HCT116 (cell line): ENCODE data around the gene RERG. TPM values are rescaled to one million over a fixed set of nuclear protein-coding genes. Genes with fewer than 3 reads are reported as not detected.

Experiments
- ATAC-seq: fragments of 200-7000 bp; cut with Tn5 transposase; 2 replicates; pipeline ENCODE4 v1.9.1; 2020; ENCODE audit warnings: mild to moderate bottlenecking, moderate library complexity
- BruUV-seq: library from RNA; stranded (reverse); fragments of 400-500 nt; replicated peaks from 2 replicates; lab custom pipeline; 2021; lab: Mats Ljungman, UMichigan
- CTCF ChIA-PET: fragments of 300-600 bp; sonication (Branson Sonifier 250); formaldehyde crosslinking; loops from one replicate; lab custom pipeline; 2021; ENCODE audit warnings: antibody characterized with exemption; lab: Charles Lee
- POLR2A ChIA-PET: fragments of 300-600, 350-600 bp; sonication (Branson Sonifier 250); formaldehyde crosslinking; loops from one replicate; lab custom pipeline; 2021; ENCODE audit warnings: antibody characterized with exemption; lab: Charles Lee
- RAD21 ChIA-PET, 2 experiments: fragments of 300-600 bp; sonication (Branson Sonifier 250); formaldehyde crosslinking; loops; one replicate each; lab custom pipeline; 2023; ENCODE audit warnings: low total read pairs in 2 of 2; ENCODE audit not compliant: uncharacterized antibody in 2 of 2, unreplicated experiment in 2 of 2, low non-redundant PET in 1 of 2; lab: Charles Lee
- DNase-seq: peaks from one replicate; pipeline ENCODE4 v3.0.0-alpha.2; 2010; ENCODE audit warnings: low read depth, low spot score
- H2AFZ ChIP-seq: fragments of 200-600 bp; shearing (Covaris generic), sonication (generic); 2 replicates; pipeline ENCODE4 v1.6.1; 2017; ENCODE audit warnings: low read depth, mixed run types, mixed read lengths, antibody characterized with exemption, low read length; ENCODE audit not compliant: poor library complexity, severe bottlenecking
- H3K27ac ChIP-seq: 2 replicates; pipeline ENCODE4 v1.5.1; 2012; ENCODE audit warnings: low read depth, low read length
- H3K27me3 ChIP-seq: fragments of 200-600 bp; sonication (generic); 2 replicates; pipeline ENCODE4 v1.6.1; 2016; ENCODE audit warnings: mixed run types, low read length, mixed read lengths; ENCODE audit not compliant: insufficient read depth
- H3K36me3 ChIP-seq, 2 experiments: fragments of 200-500 bp in 1 of 2; fragments of 200-600 bp in 1 of 2; sonication (Bioruptor generic) in 1 of 2; sonication (generic) in 1 of 2; 2 replicates each; pipeline versions ENCODE4 v1.5.1 to v1.6.1; 2014 to 2016; ENCODE audit warnings: low read length in 2 of 2, inconsistent platforms in 1 of 2, mixed read lengths in 1 of 2, mixed run types in 1 of 2; ENCODE audit not compliant: insufficient read depth in 2 of 2, control insufficient read depth in 1 of 2
- H3K4me1 ChIP-seq, 2 experiments: fragments of 200-600 bp in 1 of 2; sonication (generic) in 1 of 2; 2 replicates each; pipeline versions ENCODE4 v1.5.1 to v1.6.1; 2012 to 2017; ENCODE audit warnings: low read length in 2 of 2, inconsistent platforms in 1 of 2, mild to moderate bottlenecking in 1 of 2, mixed read lengths in 1 of 2, mixed run types in 1 of 2, moderate library complexity in 1 of 2; ENCODE audit not compliant: insufficient read depth in 2 of 2, control insufficient read depth in 1 of 2
- H3K4me2 ChIP-seq: fragments of 200-600 bp; sonication (generic); 2 replicates; pipeline ENCODE4 v1.6.1; 2017; ENCODE audit warnings: mixed run types, low read length, mixed read lengths
- H3K4me3 ChIP-seq, 2 experiments: fragments of 200-600 bp in 1 of 2; sonication (generic) in 1 of 2; replicated peaks in 1 of 2; 2 replicates each; pipeline ENCODE4 v1.5.1; 2011 to 2016; ENCODE audit warnings: low read length in 2 of 2, control low read depth in 1 of 2, low read depth in 1 of 2, mild to moderate bottlenecking in 1 of 2, mixed read lengths in 1 of 2, mixed run types in 1 of 2
- H3K79me2 ChIP-seq: fragments of 200-600 bp; sonication (generic); 2 replicates; pipeline ENCODE4 v1.6.1; 2017; ENCODE audit warnings: mild to moderate bottlenecking, mixed run types, low read length, moderate library complexity, mixed read lengths; ENCODE audit not compliant: insufficient read depth
- H3K9ac ChIP-seq: fragments of 200-600 bp; sonication (generic); 2 replicates; pipeline ENCODE4 v1.6.1; 2016; ENCODE audit warnings: low read length, mixed read lengths
- H3K9me2 ChIP-seq: fragments of 200-600 bp; sonication (generic), shearing (Covaris generic); 2 replicates; pipeline ENCODE4 v1.6.1; 2017; ENCODE audit warnings: mixed run types, mild to moderate bottlenecking, moderate library complexity; ENCODE audit not compliant: insufficient read depth
- H3K9me3 ChIP-seq, 2 experiments: fragments of 200-500 bp in 1 of 2; fragments of 200-600 bp in 1 of 2; sonication (Bioruptor generic) in 1 of 2; sonication (generic) in 1 of 2; 2 replicates each; pipeline ENCODE4 v1.6.1; 2014 to 2017; ENCODE audit warnings: low read length in 2 of 2, mixed read lengths in 2 of 2, inconsistent platforms in 1 of 2, low read depth in 1 of 2, mild to moderate bottlenecking in 1 of 2, mixed run types in 1 of 2, moderate library complexity in 1 of 2; ENCODE audit not compliant: control insufficient read depth in 1 of 2, insufficient read depth in 1 of 2
- H4K20me1 ChIP-seq: fragments of 200-600 bp; sonication (generic), shearing (Covaris generic); 2 replicates; pipeline ENCODE4 v1.6.1; 2017; ENCODE audit warnings: mixed run types, mild to moderate bottlenecking, moderate library complexity; ENCODE audit not compliant: insufficient read depth
- CBX3 ChIP-seq: IDR thresholded peaks from 2 replicates; pipeline ENCODE4 v1.6.1; 2012; ENCODE audit warnings: low read depth
- EGR1 ChIP-seq: IDR thresholded peaks from 2 replicates; pipeline ENCODE4 v1.6.1; 2012; ENCODE audit warnings: low read depth
- EZH2 ChIP-seq: fragments of 200-600 bp; sonication (generic); IDR thresholded peaks from 2 replicates; pipeline ENCODE4 v1.6.1; 2017; ENCODE audit warnings: antibody characterized with exemption, mixed run types
- FOSL1 ChIP-seq: IDR thresholded peaks from 2 replicates; pipeline ENCODE4 v1.6.1; 2012; ENCODE audit warnings: low read depth
- JUND ChIP-seq: IDR thresholded peaks from 2 replicates; pipeline ENCODE4 v1.6.1; 2012
- POLR2AphosphoS5 ChIP-seq: IDR thresholded peaks from 2 replicates; pipeline ENCODE4 v1.6.1; 2011; ENCODE audit warnings: mild to moderate bottlenecking, low read depth, low read length, moderate library complexity
- RAD21 ChIP-seq: IDR thresholded peaks from 2 replicates; pipeline ENCODE4 v1.6.1; 2012; ENCODE audit warnings: low read depth, mild to moderate bottlenecking
- SP1 ChIP-seq: IDR thresholded peaks from 2 replicates; pipeline ENCODE4 v1.6.1; 2012; ENCODE audit warnings: low read depth
- SRF ChIP-seq: IDR thresholded peaks from 2 replicates; pipeline ENCODE4 v1.6.1; 2012; ENCODE audit warnings: low read depth
- YY1 ChIP-seq: IDR thresholded peaks from 2 replicates; pipeline ENCODE4 v1.6.1; 2011; ENCODE audit warnings: low read length, low read depth, moderate library complexity, mild to moderate bottlenecking; ENCODE audit not compliant: insufficient replicate concordance; ENCODE audit errors: extremely low read depth
- ZNF274 ChIP-seq: fragments of 200-500 bp; sonication (Bioruptor generic); IDR thresholded peaks from 2 replicates; pipeline ENCODE4 v1.6.1; 2014; ENCODE audit warnings: mild to moderate bottlenecking, low read depth, low read length, inconsistent platforms
- intact Hi-C: fragments of 100-400 bp; cut with micrococcal nuclease; formaldehyde crosslinking; loops from 2 replicates; pipeline ENCODE4 v1.10.0; 2022
- total RNA-seq: library from RNA; stranded (reverse); gene quantifications from one replicate; pipeline ENCODE4 v1.2.1, GENCODE V29; 2021; ENCODE audit not compliant: unreplicated experiment
- TF ChIP-seq, protein P1 (sequence below): IDR thresholded peaks from 2 replicates; pipeline ENCODE4 v1.6.1; 2012
- TF ChIP-seq, protein P2 (sequence below): IDR thresholded peaks from 2 replicates; pipeline ENCODE4 v1.6.1; 2011; ENCODE audit warnings: mild to moderate bottlenecking, low read length, moderate library complexity; ENCODE audit not compliant: insufficient replicate concordance; ENCODE audit errors: extremely low read depth
- TF ChIP-seq, protein P3 (sequence below): IDR thresholded peaks from 2 replicates; pipeline ENCODE4 v1.6.1; 2012; ENCODE audit warnings: low read depth

RERG gene
- total RNA-seq, 1 experiment from 2014 or later = not detected

DNA sequence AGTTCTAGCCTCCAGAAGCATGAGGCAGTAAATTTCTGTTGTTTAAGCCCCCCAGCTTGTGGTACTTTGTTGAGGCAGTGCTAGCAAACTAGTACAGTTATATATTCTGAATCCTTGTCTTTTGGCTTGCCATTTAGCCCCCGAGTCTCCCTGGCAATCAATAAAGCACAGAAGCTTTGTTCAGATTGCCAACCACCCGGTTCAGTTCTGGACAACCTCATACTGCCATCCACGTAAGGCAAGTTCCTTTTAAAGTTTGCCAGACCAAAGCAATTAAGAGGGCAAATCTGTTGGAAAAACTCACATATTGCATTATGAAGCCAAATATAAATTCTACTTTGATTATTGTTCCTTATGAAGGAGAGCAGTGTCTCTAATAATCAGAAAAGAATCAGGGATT is 67.1 kb downstream of the RERG start:
- no peak overlapping the region for H3K4me3 ChIP-seq
- TF ChIP-seq, protein P1, sequence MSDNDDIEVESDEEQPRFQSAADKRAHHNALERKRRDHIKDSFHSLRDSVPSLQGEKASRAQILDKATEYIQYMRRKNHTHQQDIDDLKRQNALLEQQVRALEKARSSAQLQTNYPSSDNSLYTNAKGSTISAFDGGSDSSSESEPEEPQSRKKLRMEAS = no peak
- TF ChIP-seq FOSL1 (no peak), CBX3 (no peak), EZH2 (no peak), SRF (no peak), JUND (no peak), POLR2AphosphoS5 (no peak), ZNF274 (no peak), EGR1 (no peak), RAD21 (no peak), YY1 (no peak), SP1 (no peak)
- TF ChIP-seq, protein P2, sequence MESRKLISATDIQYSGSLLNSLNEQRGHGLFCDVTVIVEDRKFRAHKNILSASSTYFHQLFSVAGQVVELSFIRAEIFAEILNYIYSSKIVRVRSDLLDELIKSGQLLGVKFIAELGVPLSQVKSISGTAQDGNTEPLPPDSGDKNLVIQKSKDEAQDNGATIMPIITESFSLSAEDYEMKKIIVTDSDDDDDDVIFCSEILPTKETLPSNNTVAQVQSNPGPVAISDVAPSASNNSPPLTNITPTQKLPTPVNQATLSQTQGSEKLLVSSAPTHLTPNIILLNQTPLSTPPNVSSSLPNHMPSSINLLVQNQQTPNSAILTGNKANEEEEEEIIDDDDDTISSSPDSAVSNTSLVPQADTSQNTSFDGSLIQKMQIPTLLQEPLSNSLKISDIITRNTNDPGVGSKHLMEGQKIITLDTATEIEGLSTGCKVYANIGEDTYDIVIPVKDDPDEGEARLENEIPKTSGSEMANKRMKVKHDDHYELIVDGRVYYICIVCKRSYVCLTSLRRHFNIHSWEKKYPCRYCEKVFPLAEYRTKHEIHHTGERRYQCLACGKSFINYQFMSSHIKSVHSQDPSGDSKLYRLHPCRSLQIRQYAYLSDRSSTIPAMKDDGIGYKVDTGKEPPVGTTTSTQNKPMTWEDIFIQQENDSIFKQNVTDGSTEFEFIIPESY = no peak
- TF ChIP-seq, protein P3, sequence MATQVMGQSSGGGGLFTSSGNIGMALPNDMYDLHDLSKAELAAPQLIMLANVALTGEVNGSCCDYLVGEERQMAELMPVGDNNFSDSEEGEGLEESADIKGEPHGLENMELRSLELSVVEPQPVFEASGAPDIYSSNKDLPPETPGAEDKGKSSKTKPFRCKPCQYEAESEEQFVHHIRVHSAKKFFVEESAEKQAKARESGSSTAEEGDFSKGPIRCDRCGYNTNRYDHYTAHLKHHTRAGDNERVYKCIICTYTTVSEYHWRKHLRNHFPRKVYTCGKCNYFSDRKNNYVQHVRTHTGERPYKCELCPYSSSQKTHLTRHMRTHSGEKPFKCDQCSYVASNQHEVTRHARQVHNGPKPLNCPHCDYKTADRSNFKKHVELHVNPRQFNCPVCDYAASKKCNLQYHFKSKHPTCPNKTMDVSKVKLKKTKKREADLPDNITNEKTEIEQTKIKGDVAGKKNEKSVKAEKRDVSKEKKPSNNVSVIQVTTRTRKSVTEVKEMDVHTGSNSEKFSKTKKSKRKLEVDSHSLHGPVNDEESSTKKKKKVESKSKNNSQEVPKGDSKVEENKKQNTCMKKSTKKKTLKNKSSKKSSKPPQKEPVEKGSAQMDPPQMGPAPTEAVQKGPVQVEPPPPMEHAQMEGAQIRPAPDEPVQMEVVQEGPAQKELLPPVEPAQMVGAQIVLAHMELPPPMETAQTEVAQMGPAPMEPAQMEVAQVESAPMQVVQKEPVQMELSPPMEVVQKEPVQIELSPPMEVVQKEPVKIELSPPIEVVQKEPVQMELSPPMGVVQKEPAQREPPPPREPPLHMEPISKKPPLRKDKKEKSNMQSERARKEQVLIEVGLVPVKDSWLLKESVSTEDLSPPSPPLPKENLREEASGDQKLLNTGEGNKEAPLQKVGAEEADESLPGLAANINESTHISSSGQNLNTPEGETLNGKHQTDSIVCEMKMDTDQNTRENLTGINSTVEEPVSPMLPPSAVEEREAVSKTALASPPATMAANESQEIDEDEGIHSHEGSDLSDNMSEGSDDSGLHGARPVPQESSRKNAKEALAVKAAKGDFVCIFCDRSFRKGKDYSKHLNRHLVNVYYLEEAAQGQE = no peak
- peaks cover 61% of the 10 kb centered on the region for H3K27me3 ChIP-seq
- H3K9ac ChIP-seq = no peak overlapping the region
- ChIA-PET POLR2A (no interaction called here), CTCF (interaction anchor here (1.0 to 1.8 kb wide), 3 partner anchors 25 to 67 kb away, joined by 3 to 5 read pairs (median 3); partner anchors contain the start of gene RERG), RAD21 (no interaction called here)
- no peak overlapping the region for H3K4me2 ChIP-seq
- BruUV-seq = no TSS peak
- no peak for DNase-seq
- no peak for ATAC-seq
- no peaks in the 10 kb centered on the region for H3K4me1 ChIP-seq
- no peaks in the 10 kb centered on the region for H3K79me2 ChIP-seq
- H3K36me3 ChIP-seq = no peaks in the 10 kb centered on the region
- H3K9me2 ChIP-seq = no peaks in the 10 kb centered on the region
- intact Hi-C loops = loop anchor here (5.0 kb wide), 1 partner anchor 368 kb away; no protein-coding TSS in a partner anchor
- H3K27ac ChIP-seq = no peak overlapping the region
- H2AFZ ChIP-seq = no peak overlapping the region
- no peaks in the 10 kb centered on the region for H4K20me1 ChIP-seq
- H3K9me3 ChIP-seq = no peaks in the 10 kb centered on the region
